Esophagus muscularis mucosa (tissue), 4 donors: ENCODE measurements around the gene CHCHD6.

ENCODE experiments used
- CTCF ChIP-seq, 3 experiments: fragments of 200-600 bp in 2 of 3; fragments of 450-650 bp in 1 of 3; sonication (generic) in 2 of 3; IDR thresholded peaks; one replicate each; pipeline ENCODE4 v1.5.1; 2017 to 2019; ENCODE audit warnings: antibody characterized with exemption in 3 of 3, mild to moderate bottlenecking in 2 of 3, moderate library complexity in 1 of 3
- EP300 ChIP-seq: sonication (generic); formaldehyde crosslinking; IDR thresholded peaks from one replicate; pipeline ENCODE4 v1.6.1; 2017; ENCODE audit warnings: antibody characterized with exemption
- POLR2A ChIP-seq: fragments of 450-650 bp; IDR thresholded peaks from one replicate; pipeline ENCODE4 v1.6.1; 2017; ENCODE audit warnings: antibody characterized with exemption, moderate library complexity, mild to moderate bottlenecking, low read depth
- POLR2AphosphoS5 ChIP-seq, 2 donors: sonication (generic); formaldehyde crosslinking; IDR thresholded peaks; one replicate each; pipeline ENCODE4 v1.6.1; 2017; ENCODE audit warnings: antibody characterized with exemption in 2 of 2

- TF ChIP-seq CTCF (IDR thresholded peaks at IDR 0.05) = no peak
- no peak for TF ChIP-seq POLR2A
- no peak for TF ChIP-seq EP300
- no peak for TF ChIP-seq POLR2AphosphoS5 (IDR thresholded peaks at IDR 0.05)
Measured at GRCh38 chr3:126699011-126699410, 5.0 kb upstream of the CHCHD6 start.
